Stimulated activated CD8-positive, alpha-beta memory T cell treated with anti-CD3 and anti-CD28 coated beads, Interleukin-12 subunit alpha, Interleukin-12 subunit beta, amount 100 ng/mL, for 1 hour (primary cell): ENCODE data around the gene SUMO3.
"Not testable (repeated sequence)": the region's sequence is repeated elsewhere in the genome, so short reads cannot be mapped to it uniquely, and the experiment has no call there.

Experiments used
- DNase-seq: peaks from one replicate; pipeline ENCODE4 v3.0.0-alpha.2; 2020; ENCODE audit warnings: low read depth

Gene SUMO3

GRCh38 chr21:44846485-44847260 is 28.8 kb upstream of the SUMO3 start:
- DNase-seq = no peak

DNA sequence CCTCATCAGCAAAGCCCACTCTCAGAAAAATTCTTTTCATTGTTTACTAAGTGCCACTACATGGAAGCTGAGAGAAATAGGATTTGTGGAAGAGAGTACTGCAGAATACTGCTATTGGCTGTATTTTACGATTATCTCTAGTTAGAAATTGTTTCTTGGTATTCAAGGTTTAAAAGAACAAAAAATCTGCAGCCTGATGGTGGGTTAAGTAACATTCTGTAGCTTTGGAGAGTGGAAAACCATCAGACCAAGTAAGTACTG is 28.3 kb upstream of the SUMO3 start:
- no peak for DNase-seq

DNA sequence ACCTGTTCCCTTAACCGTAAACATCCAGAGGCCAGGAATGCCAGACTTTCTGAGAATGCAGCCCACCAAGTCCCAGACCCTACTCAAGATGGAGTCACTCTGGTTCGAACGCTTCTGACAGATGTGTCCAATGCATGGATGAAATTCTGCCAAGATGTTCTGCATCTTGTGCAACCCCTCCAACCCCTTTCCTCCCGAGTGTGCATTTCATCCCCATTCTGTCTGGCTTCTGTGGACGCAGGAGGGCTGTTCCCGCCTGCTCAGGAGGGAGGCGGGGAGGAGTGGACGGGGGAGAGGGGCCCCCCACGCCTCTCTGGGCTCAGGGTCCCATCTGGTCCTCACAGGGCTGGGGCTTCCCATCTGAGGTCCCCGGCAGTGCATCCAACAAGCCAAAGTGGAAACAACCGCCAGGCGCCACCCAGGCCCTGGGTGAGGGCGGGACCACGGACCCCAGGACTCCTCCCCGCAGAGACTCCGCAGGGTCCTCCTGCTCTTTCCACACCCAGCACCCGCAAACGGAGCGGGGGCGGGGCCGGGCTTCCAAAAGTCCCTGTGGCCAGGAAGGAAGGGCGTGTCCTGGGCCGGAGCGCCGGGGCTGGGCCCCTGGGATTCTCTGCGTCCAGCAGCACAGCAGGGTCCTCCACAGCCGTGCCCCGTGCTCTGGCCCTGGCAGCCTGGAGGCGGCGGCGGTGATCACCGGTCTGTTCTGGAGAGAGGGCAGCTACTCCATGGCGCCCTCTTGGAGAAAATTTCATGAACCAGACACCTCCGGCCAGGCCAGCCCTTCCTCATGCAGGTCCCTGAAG is 27.8 kb upstream of the SUMO3 start:
- DNase-seq = peak; percentile 17

GRCh38 chr21:44844256-44844655 is 26.4 kb upstream of the SUMO3 start:
- DNase-seq = no peak

DNA sequence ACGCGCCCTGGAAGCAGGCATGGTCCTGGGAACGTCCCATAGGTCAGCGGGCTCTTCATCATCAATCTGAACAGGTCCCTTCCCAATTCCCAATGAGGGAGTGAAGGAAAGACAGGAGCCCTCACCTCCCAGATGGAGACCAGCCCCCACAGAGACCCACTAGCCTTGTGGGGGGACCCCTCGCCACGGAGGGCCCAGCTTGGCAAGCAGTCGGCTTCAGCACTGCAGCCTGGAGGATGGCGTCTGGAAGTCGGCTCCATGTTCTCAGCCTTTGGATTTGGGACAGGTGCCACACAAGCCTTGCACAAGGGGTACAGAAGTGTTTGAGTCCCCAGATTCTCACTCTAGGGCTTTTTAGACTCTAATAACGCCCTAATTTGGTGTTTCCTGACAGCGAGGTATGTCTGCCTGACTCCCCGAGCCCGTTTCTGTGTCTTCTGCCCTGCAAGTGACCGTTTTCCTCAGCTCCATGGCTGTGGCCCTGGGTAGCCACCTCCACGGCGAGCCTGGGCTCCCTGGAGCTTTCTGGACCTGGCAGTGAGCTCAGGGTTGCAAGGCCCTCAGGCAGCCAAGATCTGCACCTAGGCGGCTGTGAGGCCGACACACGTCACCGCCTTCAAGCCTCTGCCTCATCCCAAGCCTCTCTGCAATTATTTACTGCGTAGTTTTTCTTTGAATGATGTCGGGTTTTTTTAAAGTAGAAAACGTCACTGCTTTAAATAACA is 25.0 kb upstream of the SUMO3 start:
- no peak for DNase-seq

DNA sequence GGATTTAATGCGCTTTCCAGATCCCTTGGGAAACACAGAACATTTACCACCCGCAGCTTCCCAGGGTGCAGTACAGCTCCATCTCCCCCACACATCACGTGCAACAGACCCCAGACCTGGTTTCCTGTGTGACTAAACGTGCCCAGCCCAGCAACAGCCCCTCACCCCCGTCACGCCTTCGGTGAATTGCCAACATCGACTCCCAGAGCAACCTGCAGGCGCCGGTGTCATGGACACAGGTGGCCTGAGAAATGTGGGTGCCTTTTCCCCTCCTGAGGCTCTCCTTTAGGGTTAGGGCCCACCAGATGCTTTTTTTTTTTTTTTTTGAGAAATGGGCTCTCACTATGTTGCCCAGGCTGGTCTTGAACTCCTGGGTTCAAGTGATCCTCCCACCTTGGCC is 24.2 kb upstream of the SUMO3 start:
- DNase-seq = no peak

GRCh38 chr21:44840771-44841170 is 22.9 kb upstream of the SUMO3 start:
- no peak for DNase-seq

DNA sequence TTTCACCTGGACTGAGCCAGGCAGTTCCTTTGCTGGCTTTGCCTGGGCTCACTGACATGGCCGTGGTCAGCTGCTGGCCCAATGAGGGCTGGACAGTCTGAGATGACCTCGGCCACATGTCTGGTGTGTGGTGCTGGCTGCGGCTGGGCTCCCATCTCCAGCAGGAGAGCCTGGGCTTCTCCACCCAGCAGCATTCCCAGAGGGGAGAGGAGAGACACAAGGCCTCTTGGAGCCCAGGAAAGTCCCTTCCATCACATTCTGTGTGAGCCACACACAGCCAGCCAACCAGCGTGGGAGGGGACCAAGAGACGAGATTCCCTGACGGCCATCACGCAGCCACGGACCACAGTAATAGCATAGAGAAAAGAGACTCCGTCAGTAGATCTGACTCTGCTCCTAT is 21.1 kb upstream of the SUMO3 start:
- no peak for DNase-seq

GRCh38 chr21:44838039-44838895 is 20.4 kb upstream of the SUMO3 start:
- no peak for DNase-seq

GRCh38 chr21:44837537-44837936 is 19.7 kb upstream of the SUMO3 start:
- DNase-seq = no peak

DNA sequence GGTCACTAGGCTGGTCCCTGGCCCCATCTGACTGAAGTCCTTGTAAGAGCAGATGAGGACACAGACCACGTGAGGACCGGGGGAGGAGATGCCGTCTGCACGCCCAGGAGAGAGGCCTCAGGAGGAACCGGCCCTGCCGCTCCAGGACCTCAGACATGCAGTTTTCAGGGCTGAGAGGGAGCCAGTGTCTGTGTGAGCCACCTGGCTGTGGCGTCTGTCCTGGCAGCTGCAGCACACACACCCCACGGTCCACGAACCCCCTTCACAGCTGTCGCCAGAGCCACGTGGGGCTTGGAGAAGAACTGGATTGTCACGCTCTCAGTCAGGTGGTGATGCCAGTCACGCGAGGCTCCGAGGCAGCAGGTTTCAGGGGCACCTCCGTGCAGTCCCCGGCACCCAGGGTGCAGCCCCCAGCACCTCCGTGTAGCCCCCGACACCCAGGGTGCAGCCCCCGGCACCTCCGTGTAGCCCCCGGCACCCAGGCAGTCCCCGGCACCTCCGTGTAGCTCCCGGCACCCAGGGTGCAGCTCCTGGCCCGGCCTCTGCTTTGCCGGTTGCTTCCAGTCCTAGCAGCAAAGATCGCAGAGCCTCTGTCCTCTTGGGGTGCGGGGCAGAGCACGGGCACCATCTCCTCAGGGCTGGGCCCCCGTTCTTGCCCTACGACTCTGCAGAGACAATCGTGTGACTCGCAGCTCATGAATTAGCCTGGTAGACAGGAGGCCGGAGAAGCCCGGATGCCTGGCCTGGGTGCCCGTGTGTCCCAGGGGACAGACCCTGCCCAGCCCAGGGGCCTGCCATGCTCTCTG is 19.0 kb upstream of the SUMO3 start:
- DNase-seq = no peak

- DNase-seq = no peak
Observed at GRCh38 chr21:44836349-44836665, 18.4 kb upstream of the SUMO3 start.

GRCh38 chr21:44835647-44835973 is 17.7 kb upstream of the SUMO3 start:
- DNase-seq = no peak

DNA sequence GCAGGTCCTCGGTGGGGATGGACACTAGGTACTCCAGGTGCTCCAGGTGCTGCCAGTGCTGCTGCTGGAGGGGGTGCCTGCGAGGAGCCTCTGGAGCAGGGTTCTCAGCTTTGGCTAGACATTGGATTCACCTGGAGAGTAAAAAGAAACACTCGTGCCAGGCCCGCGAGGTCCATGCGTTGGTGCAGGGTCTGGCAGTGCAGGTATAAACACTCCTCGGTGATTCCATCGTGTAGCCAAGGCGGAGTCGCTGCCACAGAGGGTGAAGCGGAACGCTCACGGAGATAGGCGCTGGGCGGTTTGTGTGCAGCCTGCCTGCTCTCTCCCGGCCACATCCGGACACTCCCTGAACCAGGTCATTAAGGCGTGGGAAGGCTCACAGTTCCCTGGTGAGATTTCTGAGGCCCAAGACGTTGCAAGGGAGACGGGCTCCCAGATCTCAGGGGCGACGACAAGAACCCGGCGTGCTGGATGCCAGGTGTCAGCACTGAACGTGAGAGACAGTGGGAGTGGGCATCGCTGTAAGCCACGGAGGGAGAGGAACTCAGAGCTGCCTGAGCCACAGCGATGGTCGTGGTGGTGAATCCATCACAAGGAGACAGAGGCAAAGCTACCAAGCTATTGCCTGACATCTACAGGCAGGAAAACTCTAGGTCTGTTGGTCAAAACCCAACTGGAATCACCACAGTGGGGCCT is 17.2 kb upstream of the SUMO3 start:
- DNase-seq = no peak

DNA sequence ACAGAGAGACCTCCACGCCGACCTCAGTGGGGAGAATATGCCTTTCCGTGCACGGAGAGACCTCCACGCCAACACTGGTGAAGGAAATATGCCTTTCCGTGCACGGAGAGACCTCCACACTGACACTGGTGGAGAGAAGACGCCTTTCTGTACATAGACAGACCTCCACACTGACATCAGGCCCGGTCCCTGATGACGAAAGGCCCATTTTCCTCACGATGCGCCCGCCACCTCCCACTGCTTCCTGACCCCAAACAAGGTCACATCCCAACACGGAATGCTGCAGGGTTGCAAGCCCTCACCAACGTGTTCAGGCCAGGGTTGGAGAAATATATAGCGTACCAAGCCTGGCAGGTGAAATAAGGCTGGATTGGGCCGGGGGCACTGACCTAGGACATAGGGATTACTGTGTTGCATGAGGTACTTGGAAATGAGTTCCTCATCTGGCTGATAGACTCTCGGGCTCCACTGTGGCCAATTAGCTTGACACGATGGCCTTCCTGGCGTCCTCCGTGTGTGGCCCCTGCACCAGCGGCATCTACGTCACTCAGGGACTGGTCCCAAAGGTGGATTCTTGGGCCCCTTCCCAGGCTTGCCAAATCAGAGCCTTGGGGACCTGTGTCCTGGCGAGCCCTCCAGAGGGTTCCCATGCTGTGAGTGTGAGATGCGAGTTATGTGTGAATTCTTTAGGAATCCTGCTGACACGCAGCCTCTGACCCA is 16.5 kb upstream of the SUMO3 start:
- no peak for DNase-seq

DNA sequence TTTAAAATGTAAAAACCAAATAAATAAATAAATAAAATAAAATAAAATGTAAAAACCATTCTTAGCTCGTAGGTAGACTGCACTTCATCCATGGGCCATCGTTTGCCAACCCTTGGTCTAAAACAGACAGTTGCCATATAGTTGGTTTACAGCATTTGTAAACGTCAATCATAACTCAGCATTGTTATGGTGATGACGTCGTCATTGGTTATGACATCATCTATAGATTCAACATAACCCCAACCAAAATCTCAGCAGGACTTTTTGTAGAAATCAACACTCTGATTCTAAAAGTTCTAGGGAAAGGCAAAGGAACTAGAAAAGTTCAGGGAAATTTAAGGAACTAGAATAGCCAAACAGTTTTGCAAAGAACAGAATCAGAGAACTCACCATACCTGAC is 15.8 kb upstream of the SUMO3 start:
- no peak for DNase-seq

DNA sequence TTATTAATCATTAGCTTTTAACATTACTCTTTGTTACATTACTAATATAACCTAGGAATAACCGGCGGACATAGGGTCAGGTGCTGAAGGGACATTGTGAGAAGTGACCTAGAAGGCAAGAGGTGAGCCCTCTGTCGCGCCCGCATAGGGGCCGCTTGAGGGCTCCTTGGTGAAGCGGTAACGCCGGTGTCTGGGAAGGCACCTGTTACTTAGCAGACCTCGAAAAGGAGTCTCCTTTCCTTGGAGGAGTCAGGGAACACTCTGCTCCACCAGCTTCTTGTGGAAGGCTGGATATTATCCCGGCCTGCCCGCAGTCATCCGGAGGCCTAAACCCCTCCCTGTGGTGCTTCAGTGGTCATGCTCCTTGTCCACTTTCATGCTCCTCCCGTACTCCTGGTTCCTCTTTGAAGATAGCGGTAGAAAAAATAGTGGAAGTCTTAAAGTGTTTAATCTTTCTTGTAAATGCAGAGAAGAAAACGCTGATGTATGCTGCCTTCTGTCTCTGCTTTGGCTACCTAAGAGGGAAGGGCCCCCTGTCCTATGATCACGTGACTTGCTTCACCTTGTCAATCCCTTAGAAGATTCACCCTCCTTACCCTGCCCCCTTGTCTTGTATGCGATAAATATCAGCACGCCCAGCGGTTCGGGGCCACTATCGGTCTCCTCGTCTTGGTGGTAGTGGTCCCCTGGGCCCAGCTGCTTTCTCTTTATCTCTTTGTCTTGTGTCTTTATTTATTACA is 14.8 kb upstream of the SUMO3 start:
- DNase-seq = not testable (repeated sequence)

DNA sequence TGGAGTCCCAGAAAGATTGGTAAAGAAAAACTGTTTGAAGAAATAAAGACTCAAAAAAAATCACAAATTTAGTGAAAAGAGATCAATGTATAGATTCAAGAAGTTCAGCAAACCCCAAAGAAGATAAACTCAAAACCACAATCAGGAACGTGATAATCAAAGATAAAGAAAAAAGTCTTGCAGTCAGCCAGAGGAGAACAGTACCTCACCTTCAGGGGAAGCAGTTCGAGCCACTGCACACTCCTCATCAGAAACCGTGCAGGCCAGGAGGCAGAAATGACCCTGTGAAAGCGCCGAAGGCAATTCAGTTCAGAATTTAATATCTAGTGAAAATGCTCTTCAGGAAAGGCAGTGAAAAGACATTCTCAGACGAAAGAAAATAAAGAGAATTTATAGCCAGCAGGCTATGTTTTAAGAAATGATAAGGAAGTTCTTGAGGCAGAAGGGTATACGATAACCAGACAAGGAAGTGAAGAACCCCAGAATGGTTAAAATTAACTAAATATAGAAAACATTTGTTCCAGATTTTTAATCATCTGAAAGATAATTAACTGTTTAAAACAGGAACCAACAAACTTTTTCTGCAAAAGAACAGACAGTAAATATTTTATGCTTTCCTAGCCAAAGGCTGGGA is 13.5 kb upstream of the SUMO3 start:
- no peak for DNase-seq

DNA sequence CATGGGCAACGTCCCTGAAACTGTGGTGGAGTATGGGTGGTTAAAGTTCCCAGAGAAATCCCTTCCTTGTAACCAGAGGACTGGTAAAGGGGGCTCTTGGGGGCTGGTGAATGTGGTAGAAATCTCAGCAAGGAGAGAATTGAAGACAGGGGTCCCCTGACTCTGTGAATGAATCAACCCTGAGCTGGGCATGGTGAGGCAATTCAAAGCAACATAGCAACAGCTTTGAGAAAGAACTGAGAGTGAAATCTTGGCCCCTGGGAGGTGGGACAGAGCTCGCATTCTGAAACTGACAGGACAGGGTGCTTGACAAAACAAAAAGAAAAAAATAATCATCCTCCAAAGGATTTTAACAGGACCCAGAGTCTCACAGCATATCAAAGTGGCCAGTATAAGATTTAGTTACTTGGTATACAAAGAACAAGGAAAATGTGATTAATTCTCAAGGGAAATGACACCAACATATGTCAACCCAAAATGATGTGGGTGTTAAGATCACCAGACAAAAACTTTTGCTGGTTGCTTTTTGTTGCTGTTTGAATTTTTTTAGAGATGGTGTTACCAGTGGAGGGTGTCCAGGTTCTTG is 11.7 kb upstream of the SUMO3 start:
- no peak for DNase-seq
